ENCODE data around the gene ADAMTS2. TPM values are rescaled to one million over a fixed set of nuclear protein-coding genes. Genes with fewer than 3 reads are reported as not detected.

The ADAMTS2 gene
- total and polyA plus RNA-seq, 2 of the 8 experiments (the other 6 are each of a cell fraction or from before 2014, with no cell fraction given) = 6.6 to 7.3 TPM

GRCh38 chr5:179194201-179194910, 150.9 kb downstream of the ADAMTS2 start:
- no peak for FAIRE-seq
- TF ChIP-seq TCF12 (IDR thresholded peaks at IDR 0.05; ENCODE audit: low read depth, low read length) (no peak), POU5F1 (IDR thresholded peaks at IDR 0.05; ENCODE audit: low read depth, low read length) (no peak), SIRT6 (IDR thresholded peaks at IDR 0.05; ENCODE audit: low read length) (no peak), ATF2 (IDR thresholded peaks at IDR 0.05; ENCODE audit: low read length) (no peak), BACH1 (IDR thresholded peaks at IDR 0.05; ENCODE audit: low read length) (no peak), CTCF (IDR thresholded peaks at IDR 0.05; ENCODE audit: control extremely low read depth in 1 of 3, insufficient read depth in 1 of 3, low read depth in 1 of 3, low read length in 3 of 3) (no peak), EP300 (IDR thresholded peaks at IDR 0.05; ENCODE audit: borderline replicate concordance in 1 of 2, low read depth in 2 of 2, low read length in 2 of 2) (no peak), RXRA (IDR thresholded peaks at IDR 0.05; ENCODE audit: insufficient read depth, low read depth, low read length) (no peak)

More at GRCh38 chr5:179194201-179194910, 150.9 kb downstream of the ADAMTS2 start:
- POLR2A ChIA-PET (ENCODE audit: partially characterized antibody) = interaction anchor here (1.0 kb wide), 1 partner anchor 12 kb away, joined by 3 read pairs; no protein-coding TSS in a partner anchor
- Histone ChIP-seq H4K8ac (ENCODE audit: extremely low read depth, insufficient read depth, low read length) (peak overlapping the region; percentile 75), H2AK5ac (ENCODE audit: low read depth, low read length) (no peak overlapping the region), H2BK15ac (ENCODE audit: low read length) (no peak overlapping the region), H4K91ac (replicated peaks; ENCODE audit: insufficient read length, low read length) (no peak overlapping the region), H4K5ac (ENCODE audit: insufficient read length, low read depth, low read length) (no peak overlapping the region), H3K27ac (ENCODE audit: low read depth, low read length) (no peak overlapping the region), H2BK120ac (replicated peaks; ENCODE audit: low read depth, low read length) (no peak overlapping the region), H3K9ac (replicated peaks in 1 of 4; ENCODE audit: extremely low read depth in 1 of 4, low read depth in 3 of 4, low read length in 3 of 4) (no peak overlapping the region), H3K79me1 (ENCODE audit: low read depth, low read length) (no peaks in the 10 kb centered on the region), H3K79me2 (ENCODE audit: control insufficient read depth in 1 of 2, insufficient read depth in 2 of 2, low read length in 2 of 2) (no peaks in the 10 kb centered on the region), H3K23me2 (ENCODE audit: low read depth, low read length) (no peaks in the 10 kb centered on the region), H2BK5ac (ENCODE audit: low read depth, low read length) (no peak overlapping the region; the same call in 1 of the 2 replicates), H3K56ac (replicated peaks; ENCODE audit: insufficient read length, low read depth, low read length) (no peak overlapping the region), H2BK20ac (ENCODE audit: low read length) (0 out of 2 replicates have a peak overlapping the region, but pooled peaks have one; percentile 21), H3K14ac (ENCODE audit: insufficient read length) (no peak overlapping the region), H4K20me1 (replicated peaks in 1 of 2; ENCODE audit: control insufficient read depth in 1 of 2, insufficient read depth in 2 of 2, low read length in 2 of 2) (peaks cover 0 to 2% of the 10 kb centered on the region in 2 experiments), H3K4ac (replicated peaks; ENCODE audit: insufficient read length, low read depth, low read length) (no peak overlapping the region), H3K9me3 (ENCODE audit: insufficient read depth in 2 of 2, low read depth in 1 of 2, low read length in 1 of 2) (no peaks in the 10 kb centered on the region), H3K36me3 (ENCODE audit: control insufficient read depth in 2 of 4, insufficient read depth in 4 of 4, low read length in 3 of 4) (no peaks in the 10 kb centered on the region), H3K18ac (ENCODE audit: extremely low read depth, low read length) (no peak overlapping the region), H2AFZ (ENCODE audit: low read length) (no peak overlapping the region), H3K23ac (ENCODE audit: insufficient read length) (no peak overlapping the region), H3K4me3 (ENCODE audit: extremely low read depth in 1 of 4, insufficient read depth in 2 of 4, low read depth in 3 of 4, low read length in 4 of 4) (no peak overlapping the region), H3K4me1 (replicated peaks in 1 of 4; ENCODE audit: control insufficient read depth in 3 of 4, insufficient read depth in 4 of 4, low read length in 3 of 4) (peaks cover 0 to 12% (median 2%) of the 10 kb centered on the region in 4 experiments; a peak in 4 of 7 replicates), H2BK12ac (ENCODE audit: low read depth, low read length) (no peak overlapping the region), H3K4me2 (ENCODE audit: insufficient read depth in 1 of 2, low read depth in 2 of 2, low read length in 2 of 2) (no peak overlapping the region), H3K27me3 (replicated peaks in 1 of 4; ENCODE audit: control insufficient read depth in 3 of 4, extremely low read depth in 1 of 4, insufficient read depth in 3 of 4, low read length in 3 of 4) (no peaks in the 10 kb centered on the region)
- WGBS, 2 experiments (ENCODE audit: extremely low coverage in 1 of 2, insufficient coverage in 1 of 2, insufficient read length in 1 of 2, insufficient replicate concordance in 2 of 2, low coverage in 1 of 2, low lambda C conversion rate in 2 of 2, missing lambda C conversion rate in 1 of 2) = 86% methylated on average over 14 of the region's 15 CpGs; no CpG with 5 or more reads in 1 of the 2 experiments
- DNase-seq (ENCODE audit: low read depth in 1 of 2, low spot score in 2 of 2) = no peak
- CTCF ChIA-PET (ENCODE audit: partially characterized antibody) = no interaction called here
